Skeletal muscle satellite cell (primary cell): ENCODE results near the gene DOHH.

Experiments
- H3K27me3 ChIP-seq: 2 replicates; pipeline ENCODE4 v1.7.0; 2013; ENCODE audit warnings: low read length; ENCODE audit not compliant: control insufficient read depth, insufficient read depth
- H3K36me3 ChIP-seq: 2 replicates; pipeline ENCODE4 v1.7.0; 2013; ENCODE audit warnings: mild to moderate bottlenecking, control low read depth, low read length; ENCODE audit not compliant: insufficient read depth
- H3K4me1 ChIP-seq: 2 replicates; pipeline ENCODE4 v1.7.0; 2013; ENCODE audit warnings: low read length; ENCODE audit not compliant: control insufficient read depth, insufficient read depth
- H3K4me2 ChIP-seq: 2 replicates; pipeline ENCODE4 v1.7.0; 2013; ENCODE audit warnings: mild to moderate bottlenecking, low read length
- H3K4me3 ChIP-seq: 2 replicates; pipeline ENCODE4 v1.7.0; 2013; ENCODE audit warnings: low read length
- H3K9ac ChIP-seq: 2 replicates; pipeline ENCODE4 v1.7.0; 2013; ENCODE audit warnings: mild to moderate bottlenecking, low read depth, low read length, moderate library complexity
- H3K9me3 ChIP-seq: replicated peaks from 2 replicates; pipeline ENCODE4 v1.7.0; 2013; ENCODE audit warnings: mild to moderate bottlenecking, control low read depth, low read length

DOHH gene

GRCh38 chr19:3538965-3539755 lies 38.7 kb upstream of the DOHH start, which contains the start of gene TEKTIP1:
TSS of gene TEKTIP1 (plus strand) at chr19:3539174. CDS start at chr19:3539178, 4 bp downstream.
- Histone ChIP-seq H3K27me3 (no peaks in the 10 kb centered on the region), H3K4me1 (peaks cover 5% of the 10 kb centered on the region), H3K9ac (no peak within 1 kb of the TSS), H3K4me3 (no peak within 1 kb of the TSS), H3K4me2 (no peak within 1 kb of the TSS), H3K36me3 (peaks cover 22% of the 10 kb centered on the region), H3K9me3 (no peaks in the 10 kb centered on the region)

- Histone ChIP-seq H3K27me3 (no peaks in the 10 kb centered on the region), H3K4me1 (peaks cover 5% of the 10 kb centered on the region)
Measured at GRCh38 chr19:3538258-3538929, 37.9 kb upstream of the DOHH start.

GRCh38 chr19:3537438-3538240 lies 37.2 kb upstream of the DOHH start:
- H3K4me3 ChIP-seq = no peak overlapping the region
- no peak overlapping the region for H3K9ac ChIP-seq
- H3K36me3 ChIP-seq = peaks cover 33% of the 10 kb centered on the region
- no peaks in the 10 kb centered on the region for H3K27me3 ChIP-seq
- peaks cover 5% of the 10 kb centered on the region for H3K4me1 ChIP-seq
- no peaks in the 10 kb centered on the region for H3K9me3 ChIP-seq
- no peak overlapping the region for H3K4me2 ChIP-seq

More at GRCh38 chr19:3538258-3538929, 37.9 kb upstream of the DOHH start:
- H3K9ac ChIP-seq = no peak overlapping the region
- H3K36me3 ChIP-seq = peaks cover 28% of the 10 kb centered on the region
- H3K4me2 ChIP-seq = no peak overlapping the region
- H3K4me3 ChIP-seq = no peak overlapping the region
- no peaks in the 10 kb centered on the region for H3K9me3 ChIP-seq

- peaks cover 5% of the 10 kb centered on the region for H3K4me1 ChIP-seq
- H3K4me2 ChIP-seq = no peak overlapping the region
- H3K4me3 ChIP-seq = no peak overlapping the region
- H3K27me3 ChIP-seq = no peaks in the 10 kb centered on the region
- peaks cover 37% of the 10 kb centered on the region for H3K36me3 ChIP-seq
- no peak overlapping the region for H3K9ac ChIP-seq
- H3K9me3 ChIP-seq = no peaks in the 10 kb centered on the region
Measured at GRCh38 chr19:3537101-3537437, 36.6 kb upstream of the DOHH start.

- H3K4me3 ChIP-seq = no peak overlapping the region
- no peaks in the 10 kb centered on the region for H3K27me3 ChIP-seq
- no peak overlapping the region for H3K9ac ChIP-seq
- no peak overlapping the region for H3K4me2 ChIP-seq
- H3K9me3 ChIP-seq = no peaks in the 10 kb centered on the region
- peaks cover 5% of the 10 kb centered on the region for H3K4me1 ChIP-seq
- peaks cover 38% of the 10 kb centered on the region for H3K36me3 ChIP-seq
Measured at GRCh38 chr19:3536429-3537100, 36.1 kb upstream of the DOHH start.

- H3K36me3 ChIP-seq = peaks cover 43% of the 10 kb centered on the region
- H3K4me3 ChIP-seq = no peak overlapping the region
Measured at GRCh38 chr19:3535981-3536380, 35.5 kb upstream of the DOHH start.

GRCh38 chr19:3535563-3535965 lies 35.1 kb upstream of the DOHH start:
- H3K9me3 ChIP-seq = no peaks in the 10 kb centered on the region
- H3K4me1 ChIP-seq = peaks cover 5% of the 10 kb centered on the region
- H3K36me3 ChIP-seq = peaks cover 48% of the 10 kb centered on the region
- no peak overlapping the region for H3K4me3 ChIP-seq
- no peaks in the 10 kb centered on the region for H3K27me3 ChIP-seq
- H3K9ac ChIP-seq = no peak overlapping the region
- H3K4me2 ChIP-seq = no peak overlapping the region

More at GRCh38 chr19:3535981-3536380, 35.5 kb upstream of the DOHH start:
- H3K4me2 ChIP-seq = no peak overlapping the region
- no peak overlapping the region for H3K9ac ChIP-seq
- H3K27me3 ChIP-seq = no peaks in the 10 kb centered on the region
- peaks cover 5% of the 10 kb centered on the region for H3K4me1 ChIP-seq
- H3K9me3 ChIP-seq = no peaks in the 10 kb centered on the region

- Histone ChIP-seq H3K9me3 (no peaks in the 10 kb centered on the region), H3K4me2 (no peak overlapping the region), H3K9ac (no peak overlapping the region), H3K36me3 (peaks cover 48% of the 10 kb centered on the region), H3K4me3 (no peak overlapping the region), H3K4me1 (peaks cover 5% of the 10 kb centered on the region), H3K27me3 (no peaks in the 10 kb centered on the region)
Measured at GRCh38 chr19:3535235-3535535, 34.7 kb upstream of the DOHH start.

GRCh38 chr19:3534375-3535234 lies 34.1 kb upstream of the DOHH start:
- Histone ChIP-seq H3K36me3 (peaks cover 45% of the 10 kb centered on the region), H3K9me3 (no peaks in the 10 kb centered on the region)

GRCh38 chr19:3533563-3534216 lies 33.2 kb upstream of the DOHH start:
- Histone ChIP-seq H3K36me3 (peaks cover 42% of the 10 kb centered on the region), H3K4me2 (no peak overlapping the region), H3K4me3 (no peak overlapping the region), H3K9ac (no peak overlapping the region), H3K9me3 (no peaks in the 10 kb centered on the region), H3K27me3 (no peaks in the 10 kb centered on the region), H3K4me1 (peaks cover 5% of the 10 kb centered on the region)

More at GRCh38 chr19:3534375-3535234, 34.1 kb upstream of the DOHH start:
- Histone ChIP-seq H3K4me1 (peaks cover 5% of the 10 kb centered on the region), H3K9ac (no peak overlapping the region), H3K4me2 (no peak overlapping the region), H3K4me3 (no peak overlapping the region), H3K27me3 (no peaks in the 10 kb centered on the region)
